NCI-H2081 treated with DMSO at 0.1 percent for 48 hours (cell line): ENCODE measurements around the gene CCDC93.

ENCODE experiments used
- DNase-seq: peaks from one replicate; lab custom pipeline; 2025; lab: John Stamatoyannopoulos, UW

The CCDC93 gene

GRCh38 chr2:117917223-117917917, 96.5 kb downstream of the CCDC93 start:
- no peak for DNase-seq

DNA sequence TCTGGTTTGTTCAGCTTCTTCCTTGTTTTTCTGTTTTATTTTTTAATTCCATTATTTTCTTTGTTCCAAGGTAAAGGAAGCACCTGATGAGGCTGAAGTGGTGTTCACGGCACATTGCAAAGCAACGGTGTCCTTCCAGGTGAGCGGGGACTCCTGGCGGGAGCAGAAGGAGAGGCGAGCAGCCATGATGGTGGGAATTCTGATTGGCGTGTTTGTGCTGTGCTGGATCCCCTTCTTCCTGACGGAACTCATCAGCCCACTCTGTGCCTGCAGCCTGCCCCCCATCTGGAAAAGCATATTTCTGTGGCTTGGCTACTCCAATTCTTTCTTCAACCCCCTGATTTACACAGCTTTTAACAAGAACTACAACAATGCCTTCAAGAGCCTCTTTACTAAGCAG, 110.9 kb downstream of the CCDC93 start:
- no peak for DNase-seq

GRCh38 chr2:117888897-117889296, 125.0 kb downstream of the CCDC93 start:
- no peak for DNase-seq

- no peak for DNase-seq
Measured at GRCh38 chr2:117885308-117885707, 128.6 kb downstream of the CCDC93 start.

DNA sequence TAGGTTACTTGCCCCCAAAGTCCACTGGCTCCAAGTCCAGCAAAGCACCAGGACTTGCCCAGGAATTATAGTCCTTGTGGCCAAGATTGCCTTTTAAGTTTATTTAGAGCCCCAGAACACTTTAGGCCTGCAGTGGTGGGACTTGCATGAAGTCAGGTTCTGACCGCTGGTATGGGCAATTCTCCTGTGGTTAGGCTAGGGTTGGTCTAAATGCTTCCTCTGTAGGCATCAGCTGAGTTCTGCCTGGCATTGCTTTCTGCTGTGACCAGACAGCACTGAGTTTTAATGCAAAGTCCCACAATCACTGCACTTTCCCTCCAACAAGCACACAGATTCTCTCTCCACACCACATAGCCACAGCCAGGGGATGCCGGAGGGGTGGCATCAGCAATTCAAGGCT, 134.9 kb downstream of the CCDC93 start:
- DNase-seq: no peak

GRCh38 chr2:117875786-117876185, 138.1 kb downstream of the CCDC93 start:
- no peak for DNase-seq
